GM21528 (cell line): ENCODE data around the gene TIMM50.

Experiments used
- ATAC-seq: cut with Tn5 transposase; IDR thresholded peaks from one replicate; pipeline ENCODE4 v1.9.1; 2021; ENCODE audit warnings: mild to moderate bottlenecking, moderate library complexity; ENCODE audit not compliant: unreplicated experiment, low FRiP score

Gene TIMM50

GRCh38 chr19:39498798-39499642 is 18.4 kb downstream of the TIMM50 start, which contains the start of gene DLL3:
Gene DLL3, plus strand, starts transcription at chr19:39498947. Its CDS starts 28 bp downstream, at chr19:39498975.
- no peak for ATAC-seq

GRCh38 chr19:39499932-39500331 is 19.3 kb downstream of the TIMM50 start:
- ATAC-seq: no peak

GRCh38 chr19:39500543-39500942 is 19.9 kb downstream of the TIMM50 start:
- no peak for ATAC-seq

- ATAC-seq: no peak
Observed at GRCh38 chr19:39501340-39501739, 20.7 kb downstream of the TIMM50 start.

GRCh38 chr19:39502640-39503417 is 22.2 kb downstream of the TIMM50 start:
- no peak for ATAC-seq

GRCh38 chr19:39506598-39506943 is 25.9 kb downstream of the TIMM50 start:
- ATAC-seq: no peak

- no peak for ATAC-seq
Observed at GRCh38 chr19:39506944-39507714, 26.5 kb downstream of the TIMM50 start.

GRCh38 chr19:39507715-39508364 is 27.2 kb downstream of the TIMM50 start:
- no peak for ATAC-seq

GRCh38 chr19:39508629-39509028 is 28.0 kb downstream of the TIMM50 start:
- ATAC-seq: no peak

GRCh38 chr19:39509233-39509632 is 28.6 kb downstream of the TIMM50 start:
- no peak for ATAC-seq

- ATAC-seq: no peak
Observed at GRCh38 chr19:39512988-39513387, 32.4 kb downstream of the TIMM50 start.

- no peak for ATAC-seq
Observed at GRCh38 chr19:39514840-39515550, 34.4 kb downstream of the TIMM50 start, which contains the start of gene SELENOV. Gene SELENOV, plus strand, starts transcription at chr19:39515139. Its CDS starts 74 bp downstream, at chr19:39515213.

GRCh38 chr19:39515551-39516191 is 35.0 kb downstream of the TIMM50 start:
- no peak for ATAC-seq

GRCh38 chr19:39516270-39516669 is 35.6 kb downstream of the TIMM50 start:
- ATAC-seq: no peak

- ATAC-seq: no peak
Observed at GRCh38 chr19:39517432-39517831, 36.8 kb downstream of the TIMM50 start.

- ATAC-seq: no peak
Observed at GRCh38 chr19:39518458-39518857, 37.8 kb downstream of the TIMM50 start.

GRCh38 chr19:39518975-39519374 is 38.3 kb downstream of the TIMM50 start:
- no peak for ATAC-seq

- ATAC-seq: no peak
Observed at GRCh38 chr19:39520541-39521484, 40.2 kb downstream of the TIMM50 start.
